WTC11 (cell line): ENCODE data around the gene SIRT2. TPM values are rescaled to one million over a fixed set of nuclear protein-coding genes. Genes with fewer than 3 reads are reported as not detected.
A peak's percentile ranks its signal among the peaks of the same experiment; 100 is the strongest.

Experiments
- ATAC-seq: fragments of 200-7000 bp; cut with Tn5 transposase; 2 replicates; pipeline ENCODE4 v1.10.0; 2021; ENCODE audit warnings: mild to moderate bottlenecking, moderate library complexity
- CTCF ChIA-PET: fragments of 300-600 bp; sonication (Branson Sonifier 250); formaldehyde crosslinking; loops from one replicate; lab custom pipeline; 2021; ENCODE audit warnings: antibody characterized with exemption; lab: Charles Lee
- POLR2A ChIA-PET: fragments of 350-600 bp; sonication (Branson Sonifier 250); formaldehyde crosslinking; loops from one replicate; lab custom pipeline; 2021; ENCODE audit warnings: antibody characterized with exemption; lab: Charles Lee
- DNase-seq: peaks from one replicate; pipeline ENCODE4 v3.0.0; 2021; ENCODE audit warnings: low spot score
- H3K27ac Mint-ChIP-seq: 2 replicates; pipeline ENCODE4 v1.8.0; 2021; ENCODE audit warnings: mixed read lengths
- H3K27me3 Mint-ChIP-seq: 2 replicates; pipeline ENCODE4 v1.8.0; 2021; ENCODE audit warnings: low read depth, mild to moderate bottlenecking, moderate library complexity, mixed read lengths
- H3K36me3 Mint-ChIP-seq: 2 replicates; pipeline ENCODE4 v1.8.0; 2021; ENCODE audit warnings: mixed read lengths
- H3K4me1 Mint-ChIP-seq: 2 replicates; pipeline ENCODE4 v1.8.0; 2022; ENCODE audit warnings: mixed read lengths
- H3K4me3 Mint-ChIP-seq: 2 replicates; pipeline ENCODE4 v1.8.0; 2021; ENCODE audit warnings: mild to moderate bottlenecking, moderate library complexity, mixed read lengths
- H3K9me3 Mint-ChIP-seq: 2 replicates; pipeline ENCODE4 v1.8.0; 2021; ENCODE audit warnings: mixed read lengths
- ARID4B ChIP-seq: sonication (generic); formaldehyde crosslinking; IDR thresholded peaks from 2 replicates; pipeline ENCODE4 v1.8.0; 2023; ENCODE audit warnings: missing genetic modification reagents, mild to moderate bottlenecking, borderline replicate concordance
- ATF6 ChIP-seq: sonication (generic); formaldehyde crosslinking; IDR thresholded peaks from 2 replicates; pipeline ENCODE4 v1.8.1; 2023; ENCODE audit warnings: mild to moderate bottlenecking, missing genetic modification reagents
- CREB1 ChIP-seq: sonication (generic); formaldehyde crosslinking; IDR thresholded peaks from 2 replicates; pipeline ENCODE4 v1.8.0; 2023; ENCODE audit warnings: mild to moderate bottlenecking, missing genetic modification reagents
- ESRRA ChIP-seq: sonication (generic); formaldehyde crosslinking; IDR thresholded peaks from 2 replicates; pipeline ENCODE4 v1.8.1; 2022; ENCODE audit warnings: mild to moderate bottlenecking, missing genetic modification reagents, borderline replicate concordance
- FOXP1 ChIP-seq: sonication (generic); formaldehyde crosslinking; IDR thresholded peaks from 2 replicates; pipeline ENCODE4 v1.8.0; 2022; ENCODE audit warnings: missing genetic modification reagents, mild to moderate bottlenecking, moderate library complexity, borderline replicate concordance
- GABPB1 ChIP-seq: sonication (generic); formaldehyde crosslinking; IDR thresholded peaks from 2 replicates; pipeline ENCODE4 v1.8.1; 2023; ENCODE audit warnings: mild to moderate bottlenecking, missing genetic modification reagents
- HMGA2 ChIP-seq: fragments of 250-450 bp; sonication (Bioruptor Pico); IDR thresholded peaks from 2 replicates; pipeline ENCODE4 v1.4.0; 2021; ENCODE audit warnings: mild to moderate bottlenecking, moderate library complexity
- JAZF1 ChIP-seq: fragments of 250-450 bp; sonication (Bioruptor Pico); IDR thresholded peaks from 2 replicates; pipeline ENCODE4 v1.9.0; 2021; ENCODE audit warnings: moderate library complexity, mild to moderate bottlenecking, inconsistent platforms
- KAT7 ChIP-seq: sonication (generic); formaldehyde crosslinking; IDR thresholded peaks from 2 replicates; pipeline ENCODE4 v1.8.1; 2023; ENCODE audit warnings: missing genetic modification reagents, mild to moderate bottlenecking, borderline replicate concordance
- MAX ChIP-seq: sonication (generic); formaldehyde crosslinking; IDR thresholded peaks from 2 replicates; pipeline ENCODE4 v1.8.0; 2022; ENCODE audit warnings: mild to moderate bottlenecking, missing genetic modification reagents
- NR2C2 ChIP-seq: sonication (generic); formaldehyde crosslinking; IDR thresholded peaks from 2 replicates; pipeline ENCODE4 v1.8.0; 2022; ENCODE audit warnings: mild to moderate bottlenecking, missing genetic modification reagents
- STAT6 ChIP-seq: sonication (generic); formaldehyde crosslinking; conservative IDR thresholded peaks from 2 replicates; pipeline ENCODE4 v1.8.1; 2023; ENCODE audit warnings: mild to moderate bottlenecking, low read depth, missing genetic modification reagents, moderate library complexity
- TEAD1 ChIP-seq: sonication (generic); formaldehyde crosslinking; IDR thresholded peaks from 2 replicates; pipeline ENCODE4 v1.8.0; 2022; ENCODE audit warnings: mild to moderate bottlenecking, missing genetic modification reagents
- USF2 ChIP-seq: sonication (generic); formaldehyde crosslinking; IDR thresholded peaks from 2 replicates; pipeline ENCODE4 v1.8.1; 2023; ENCODE audit warnings: mild to moderate bottlenecking, missing genetic modification reagents, moderate library complexity
- ZNF121 ChIP-seq: sonication (generic); formaldehyde crosslinking; IDR thresholded peaks from 2 replicates; pipeline ENCODE4 v1.8.0; 2023; ENCODE audit warnings: missing genetic modification reagents
- total RNA-seq: library from RNA; stranded (reverse); gene quantifications from 3 replicates; pipeline ENCODE4 v1.2.3, GENCODE V29; 2021
- TF ChIP-seq, protein P1 (sequence below): sonication (generic); formaldehyde crosslinking; IDR thresholded peaks from 2 replicates; pipeline ENCODE4 v1.8.1; 2022; ENCODE audit warnings: mild to moderate bottlenecking, moderate library complexity, missing genetic modification reagents
- TF ChIP-seq, protein P2 (sequence below): sonication (generic); formaldehyde crosslinking; IDR thresholded peaks from 2 replicates; pipeline ENCODE4 v1.8.0; 2022; ENCODE audit warnings: mild to moderate bottlenecking, missing genetic modification reagents
- TF ChIP-seq, protein P3 (sequence below): sonication (generic); formaldehyde crosslinking; IDR thresholded peaks from 2 replicates; pipeline ENCODE4 v1.8.1; 2023; ENCODE audit warnings: mild to moderate bottlenecking, missing genetic modification reagents, borderline replicate concordance
- TF ChIP-seq, protein P4 (sequence below): fragments of 250-450 bp; sonication (Bioruptor Pico); IDR thresholded peaks from 2 replicates; pipeline ENCODE4 v1.8.0; 2021; ENCODE audit warnings: mild to moderate bottlenecking

Gene SIRT2
- total RNA-seq, 1 experiment from 2014 or later: 9.5 TPM

- no peak overlapping the region for H3K27ac Mint-ChIP-seq
- POLR2A ChIA-PET: interaction anchor here (0.6 to 1.6 kb wide), 4 partner anchors 20 to 251 kb away, joined by 3 to 7 read pairs (median 4); partner anchors contain the start of genes EIF3K, HNRNPL, NFKBIB and SIRT2
- DNase-seq (peak; percentile 39), ATAC-seq (peak; percentile 8)
- H3K9me3 Mint-ChIP-seq: no peaks in the 10 kb centered on the region
- H3K4me3 Mint-ChIP-seq: peak overlapping the region; percentile 79
- H3K4me1 Mint-ChIP-seq: peaks cover 7% of the 10 kb centered on the region
- no peaks in the 10 kb centered on the region for H3K36me3 Mint-ChIP-seq
- CTCF ChIA-PET: interaction anchor here (0.6 to 2.9 kb wide), 21 partner anchors 8 to 644 kb away, joined by 3 to 17 read pairs (median 5); partner anchors contain the start of genes CCER2, ECH1, FAM98C and FBXO17
- peaks cover 21% of the 10 kb centered on the region for H3K27me3 Mint-ChIP-seq
- TF ChIP-seq ATF6 (no peak), HMGA2 (CRISPR knock-in tag) (no peak), NR2C2 (CRISPR knock-in tag) (no peak), KAT7 (CRISPR knock-in tag) (no peak), GABPB1 (CRISPR knock-in tag) (no peak), USF2 (peak; percentile 80), ZNF121 (CRISPR knock-in tag) (no peak), FOXP1 (CRISPR knock-in tag) (no peak), ESRRA (CRISPR knock-in tag) (no peak), MAX (peak; percentile 66), ARID4B (CRISPR knock-in tag) (peak; percentile 85), TEAD1 (CRISPR knock-in tag) (0 out of 2 replicates have a peak, but pooled peaks have one; percentile 25), STAT6 (CRISPR knock-in tag) (no peak), CREB1 (CRISPR knock-in tag) (no peak), JAZF1 (CRISPR knock-in tag) (no peak)
- TF ChIP-seq, protein P1, sequence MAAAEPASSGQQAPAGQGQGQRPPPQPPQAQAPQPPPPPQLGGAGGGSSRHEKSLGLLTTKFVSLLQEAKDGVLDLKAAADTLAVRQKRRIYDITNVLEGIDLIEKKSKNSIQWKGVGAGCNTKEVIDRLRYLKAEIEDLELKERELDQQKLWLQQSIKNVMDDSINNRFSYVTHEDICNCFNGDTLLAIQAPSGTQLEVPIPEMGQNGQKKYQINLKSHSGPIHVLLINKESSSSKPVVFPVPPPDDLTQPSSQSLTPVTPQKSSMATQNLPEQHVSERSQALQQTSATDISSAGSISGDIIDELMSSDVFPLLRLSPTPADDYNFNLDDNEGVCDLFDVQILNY (CRISPR knock-in tag): 0 out of 2 replicates have a peak, but pooled peaks have one; percentile 36
- TF ChIP-seq, protein P2, sequence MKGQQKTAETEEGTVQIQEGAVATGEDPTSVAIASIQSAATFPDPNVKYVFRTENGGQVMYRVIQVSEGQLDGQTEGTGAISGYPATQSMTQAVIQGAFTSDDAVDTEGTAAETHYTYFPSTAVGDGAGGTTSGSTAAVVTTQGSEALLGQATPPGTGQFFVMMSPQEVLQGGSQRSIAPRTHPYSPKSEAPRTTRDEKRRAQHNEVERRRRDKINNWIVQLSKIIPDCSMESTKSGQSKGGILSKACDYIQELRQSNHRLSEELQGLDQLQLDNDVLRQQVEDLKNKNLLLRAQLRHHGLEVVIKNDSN (CRISPR knock-in tag): peak; percentile 81
- TF ChIP-seq, protein P3, sequence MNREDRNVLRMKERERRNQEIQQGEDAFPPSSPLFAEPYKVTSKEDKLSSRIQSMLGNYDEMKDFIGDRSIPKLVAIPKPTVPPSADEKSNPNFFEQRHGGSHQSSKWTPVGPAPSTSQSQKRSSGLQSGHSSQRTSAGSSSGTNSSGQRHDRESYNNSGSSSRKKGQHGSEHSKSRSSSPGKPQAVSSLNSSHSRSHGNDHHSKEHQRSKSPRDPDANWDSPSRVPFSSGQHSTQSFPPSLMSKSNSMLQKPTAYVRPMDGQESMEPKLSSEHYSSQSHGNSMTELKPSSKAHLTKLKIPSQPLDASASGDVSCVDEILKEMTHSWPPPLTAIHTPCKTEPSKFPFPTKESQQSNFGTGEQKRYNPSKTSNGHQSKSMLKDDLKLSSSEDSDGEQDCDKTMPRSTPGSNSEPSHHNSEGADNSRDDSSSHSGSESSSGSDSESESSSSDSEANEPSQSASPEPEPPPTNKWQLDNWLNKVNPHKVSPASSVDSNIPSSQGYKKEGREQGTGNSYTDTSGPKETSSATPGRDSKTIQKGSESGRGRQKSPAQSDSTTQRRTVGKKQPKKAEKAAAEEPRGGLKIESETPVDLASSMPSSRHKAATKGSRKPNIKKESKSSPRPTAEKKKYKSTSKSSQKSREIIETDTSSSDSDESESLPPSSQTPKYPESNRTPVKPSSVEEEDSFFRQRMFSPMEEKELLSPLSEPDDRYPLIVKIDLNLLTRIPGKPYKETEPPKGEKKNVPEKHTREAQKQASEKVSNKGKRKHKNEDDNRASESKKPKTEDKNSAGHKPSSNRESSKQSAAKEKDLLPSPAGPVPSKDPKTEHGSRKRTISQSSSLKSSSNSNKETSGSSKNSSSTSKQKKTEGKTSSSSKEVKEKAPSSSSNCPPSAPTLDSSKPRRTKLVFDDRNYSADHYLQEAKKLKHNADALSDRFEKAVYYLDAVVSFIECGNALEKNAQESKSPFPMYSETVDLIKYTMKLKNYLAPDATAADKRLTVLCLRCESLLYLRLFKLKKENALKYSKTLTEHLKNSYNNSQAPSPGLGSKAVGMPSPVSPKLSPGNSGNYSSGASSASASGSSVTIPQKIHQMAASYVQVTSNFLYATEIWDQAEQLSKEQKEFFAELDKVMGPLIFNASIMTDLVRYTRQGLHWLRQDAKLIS (CRISPR knock-in tag): no peak
- TF ChIP-seq, protein P4, sequence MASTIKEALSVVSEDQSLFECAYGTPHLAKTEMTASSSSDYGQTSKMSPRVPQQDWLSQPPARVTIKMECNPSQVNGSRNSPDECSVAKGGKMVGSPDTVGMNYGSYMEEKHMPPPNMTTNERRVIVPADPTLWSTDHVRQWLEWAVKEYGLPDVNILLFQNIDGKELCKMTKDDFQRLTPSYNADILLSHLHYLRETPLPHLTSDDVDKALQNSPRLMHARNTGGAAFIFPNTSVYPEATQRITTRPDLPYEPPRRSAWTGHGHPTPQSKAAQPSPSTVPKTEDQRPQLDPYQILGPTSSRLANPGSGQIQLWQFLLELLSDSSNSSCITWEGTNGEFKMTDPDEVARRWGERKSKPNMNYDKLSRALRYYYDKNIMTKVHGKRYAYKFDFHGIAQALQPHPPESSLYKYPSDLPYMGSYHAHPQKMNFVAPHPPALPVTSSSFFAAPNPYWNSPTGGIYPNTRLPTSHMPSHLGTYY (CRISPR knock-in tag): no peak
Measured at GRCh38 chr19:38869160-38869835, 30.1 kb downstream of the SIRT2 start.
